Measurements from ENCODE around the gene SYT15.
A peak's percentile ranks its signal among the peaks of the same experiment; 100 is the strongest.

The SYT15 gene

DNA sequence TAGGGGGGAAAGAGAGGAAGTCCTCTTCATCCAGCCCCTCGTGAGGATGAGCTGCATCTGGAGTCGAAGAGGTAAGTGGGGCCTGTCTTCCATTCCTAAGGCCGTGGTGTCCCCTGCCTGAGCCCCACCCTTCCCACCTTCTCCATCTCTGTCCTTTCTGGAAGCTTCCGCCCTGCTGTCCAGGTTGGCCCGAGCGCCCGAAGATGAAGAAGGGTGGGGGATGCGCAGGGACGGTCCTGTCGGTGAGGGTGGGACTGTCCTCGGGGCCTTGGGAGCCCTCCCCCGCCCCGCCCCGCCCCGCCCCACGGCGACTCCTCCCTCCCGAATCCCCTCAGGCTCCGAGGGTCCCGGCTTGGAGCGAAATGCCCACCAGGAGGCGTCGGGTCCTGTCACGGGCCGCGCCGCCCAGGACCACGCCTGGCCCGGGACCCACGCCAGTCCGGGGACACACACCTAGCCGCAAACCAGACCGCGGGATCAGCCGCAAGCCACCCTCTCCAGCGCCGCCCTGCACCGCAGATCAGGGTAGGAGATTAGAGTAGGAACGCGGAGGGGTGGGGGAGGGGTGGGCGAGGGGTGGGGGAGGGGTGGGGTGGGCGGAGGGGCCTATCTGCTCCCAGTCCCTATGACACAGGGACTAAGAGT, 37.8 kb upstream of the SYT15 start:
- no peak overlapping the region for H3K4me3 ChIP-seq (ENCODE audit: low read depth, low read length)
- no peak for TF ChIP-seq MYC (IDR thresholded peaks at IDR 0.05; ENCODE audit: low read depth, low read length)
- TF ChIP-seq, protein P1, sequence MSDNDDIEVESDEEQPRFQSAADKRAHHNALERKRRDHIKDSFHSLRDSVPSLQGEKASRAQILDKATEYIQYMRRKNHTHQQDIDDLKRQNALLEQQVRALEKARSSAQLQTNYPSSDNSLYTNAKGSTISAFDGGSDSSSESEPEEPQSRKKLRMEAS (IDR thresholded peaks at IDR 0.05; ENCODE audit: low read depth, low read length): no peak
- TF ChIP-seq POLR2A (IDR thresholded peaks at IDR 0.05; ENCODE audit: extremely low read depth, insufficient read length): no peak
- TF ChIP-seq CTCF (IDR thresholded peaks at IDR 0.05; ENCODE audit: low read depth, low read length): no peak
- no peak for DNase-seq (ENCODE audit: low read depth)

GRCh38 chr10:46541735-46542566, 37.0 kb upstream of the SYT15 start:
- TF ChIP-seq, protein P1 (IDR thresholded peaks at IDR 0.05; ENCODE audit: low read depth, low read length): no peak
- no peak for TF ChIP-seq CTCF (IDR thresholded peaks at IDR 0.05; ENCODE audit: low read depth, low read length)
- TF ChIP-seq POLR2A (IDR thresholded peaks at IDR 0.05; ENCODE audit: extremely low read depth, insufficient read length): no peak
- TF ChIP-seq MYC (IDR thresholded peaks at IDR 0.05; ENCODE audit: low read depth, low read length): no peak
- H3K4me3 ChIP-seq (ENCODE audit: low read depth, low read length): no peak overlapping the region
- DNase-seq (ENCODE audit: low read depth): no peak

- TF ChIP-seq, protein P1 (IDR thresholded peaks at IDR 0.05; ENCODE audit: low read depth, low read length): no peak
- TF ChIP-seq POLR2A (IDR thresholded peaks at IDR 0.05; ENCODE audit: extremely low read depth, insufficient read length) (no peak), CTCF (IDR thresholded peaks at IDR 0.05; ENCODE audit: low read depth, low read length) (no peak), MYC (IDR thresholded peaks at IDR 0.05; ENCODE audit: low read depth, low read length) (no peak)
- no peak overlapping the region for H3K4me3 ChIP-seq (ENCODE audit: low read depth, low read length)
- DNase-seq (ENCODE audit: low read depth): no peak
Measured at GRCh38 chr10:46542567-46543465, 36.1 kb upstream of the SYT15 start.

- H3K4me3 ChIP-seq (ENCODE audit: low read depth, low read length): no peak overlapping the region
- DNase-seq (ENCODE audit: low read depth): no peak
- TF ChIP-seq, protein P1 (IDR thresholded peaks at IDR 0.05; ENCODE audit: low read depth, low read length): no peak
- TF ChIP-seq POLR2A (IDR thresholded peaks at IDR 0.05; ENCODE audit: extremely low read depth, insufficient read length) (no peak), MYC (IDR thresholded peaks at IDR 0.05; ENCODE audit: low read depth, low read length) (no peak)
Measured at GRCh38 chr10:46543466-46544377, 35.2 kb upstream of the SYT15 start.

GRCh38 chr10:46544989-46545791, 33.7 kb upstream of the SYT15 start:
- TF ChIP-seq POLR2A (IDR thresholded peaks at IDR 0.05; ENCODE audit: extremely low read depth, insufficient read length): no peak
- TF ChIP-seq MYC (IDR thresholded peaks at IDR 0.05; ENCODE audit: low read depth, low read length): peak; percentile 24; the same call in 1 of the 2 replicates
- TF ChIP-seq, protein P1 (IDR thresholded peaks at IDR 0.05; ENCODE audit: low read depth, low read length): 0 out of 2 replicates have a peak, but pooled peaks have one; percentile 33
- TF ChIP-seq CTCF (IDR thresholded peaks at IDR 0.05; ENCODE audit: low read depth, low read length): peak; percentile 88
- H3K4me3 ChIP-seq (ENCODE audit: low read depth, low read length): no peak overlapping the region
- DNase-seq (ENCODE audit: low read depth): peak; percentile 74

Measured in NB4 (cell line).